SIG-M5 treated with dmso at 0.1 percent for 504 hours (cell line): ENCODE results near the gene RANBP3L.
"Not testable (repeated sequence)": the region's sequence is repeated elsewhere in the genome, so short reads cannot be mapped to it uniquely, and the experiment has no call there.

ENCODE experiments used
- DNase-seq: peaks from one replicate; lab custom pipeline; 2025; ENCODE audit not compliant: unreplicated experiment; lab: John Stamatoyannopoulos, UW

RANBP3L gene

DNA sequence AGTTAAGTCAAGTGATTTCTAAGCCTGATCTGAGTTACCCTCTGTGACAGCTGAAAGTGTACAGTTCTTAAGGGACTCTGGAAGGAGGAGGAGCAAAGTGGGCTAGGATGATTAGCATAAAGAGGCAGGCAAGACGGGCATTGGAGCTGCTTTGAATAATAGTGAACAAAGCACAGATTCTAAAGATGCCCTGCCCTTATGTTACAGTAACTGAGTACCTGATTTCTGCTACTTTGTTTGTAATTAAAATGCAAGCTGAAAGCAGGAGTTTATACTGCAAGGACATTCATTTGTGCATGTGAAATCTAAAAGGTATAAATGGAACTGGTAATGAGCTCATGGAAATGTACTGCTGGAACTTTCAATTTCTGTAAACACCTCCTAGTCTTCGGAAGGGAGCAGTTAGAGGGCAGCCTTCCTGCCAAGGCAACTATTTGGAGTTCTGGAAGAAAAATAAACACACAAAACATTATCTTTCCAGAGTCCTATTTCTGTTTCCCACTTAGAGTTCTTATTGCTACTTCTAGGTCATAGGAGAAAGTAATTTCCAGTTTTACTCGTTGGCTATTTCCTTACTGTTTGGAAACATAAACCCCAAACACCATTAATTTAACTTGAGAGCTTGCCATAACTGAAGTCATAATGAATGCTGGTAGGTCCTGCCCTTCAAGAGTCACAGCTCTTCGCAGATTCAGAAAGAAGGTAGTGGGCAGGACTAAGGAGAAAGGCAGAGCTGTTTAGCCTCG is at the start of gene RANBP3L:
TSS of gene RANBP3L (minus strand) at position 45 of the 746 bp plus-strand sequence. CDS start 486 bp downstream, outside the sequence.
- no peak for DNase-seq

- no peak for DNase-seq
Measured at GRCh38 chr5:36346896-36347690, 45.4 kb upstream of the RANBP3L start.

GRCh38 chr5:36344899-36345298 is 43.2 kb upstream of the RANBP3L start:
- no peak for DNase-seq

GRCh38 chr5:36341720-36342119 is 40.0 kb upstream of the RANBP3L start:
- not testable (repeated sequence) for DNase-seq

- DNase-seq = no peak
Measured at GRCh38 chr5:36337597-36337996, 35.9 kb upstream of the RANBP3L start.

DNA sequence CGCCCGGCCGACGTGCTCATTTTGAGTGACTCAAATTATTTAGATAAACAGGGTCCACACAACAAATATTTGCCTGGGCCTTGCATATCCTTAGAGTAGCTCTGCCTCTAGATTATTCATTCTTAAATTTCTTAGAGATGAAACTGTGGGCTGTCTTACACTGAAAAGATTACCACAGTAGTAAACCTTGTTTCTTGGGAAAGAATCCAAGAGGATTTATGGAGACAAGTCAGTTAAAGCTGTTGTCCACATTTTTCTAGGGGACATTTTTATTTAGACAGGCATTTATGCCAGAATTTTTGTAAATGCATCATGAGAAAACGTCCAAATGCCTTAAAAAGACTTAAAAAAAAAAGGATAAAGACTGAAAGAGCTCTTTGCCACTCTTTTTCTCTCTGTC is 32.6 kb upstream of the RANBP3L start:
- no peak for DNase-seq

DNA sequence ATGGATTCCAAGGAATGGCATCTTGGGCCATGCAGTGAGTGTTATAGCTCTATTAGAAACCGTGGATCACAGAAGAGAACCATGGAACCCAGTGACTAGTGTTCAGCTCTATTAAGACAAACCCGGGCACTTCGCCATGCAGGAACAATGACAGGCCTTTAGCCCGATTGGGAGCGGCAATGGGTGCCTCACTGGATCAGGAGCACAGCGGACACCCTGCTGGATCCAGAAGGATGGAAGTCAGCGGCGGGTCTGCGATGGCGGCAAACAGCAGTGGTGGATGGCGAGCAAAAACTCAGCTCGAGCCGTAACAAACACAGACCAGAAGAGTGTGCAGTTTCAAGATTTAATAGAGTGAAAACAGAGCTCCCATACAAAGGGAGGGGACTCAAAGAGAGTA is 31.0 kb upstream of the RANBP3L start:
- DNase-seq = not testable (repeated sequence)

DNA sequence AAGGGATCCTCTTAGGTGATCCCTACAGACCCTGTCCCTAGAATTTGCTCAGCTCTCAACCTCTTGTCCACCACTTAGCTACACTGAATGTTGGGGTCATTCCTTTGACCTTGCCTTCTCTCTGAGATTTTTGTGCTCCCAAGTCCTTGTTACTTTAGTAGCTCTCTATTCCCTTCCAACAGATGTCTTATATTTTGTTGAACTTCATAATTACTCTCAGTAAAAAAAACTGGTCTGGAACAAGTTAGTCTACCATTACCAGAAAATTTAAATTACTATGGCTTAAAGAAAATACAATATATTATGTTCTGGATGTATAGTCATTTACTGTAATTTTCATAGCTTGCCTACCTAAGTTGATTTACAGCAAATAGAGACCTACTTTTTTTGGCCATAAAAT is 23.5 kb upstream of the RANBP3L start:
- no peak for DNase-seq

- no peak for DNase-seq
Measured at GRCh38 chr5:36323926-36324781, 22.5 kb upstream of the RANBP3L start.

- no peak for DNase-seq
Measured at GRCh38 chr5:36312953-36313672, 11.4 kb upstream of the RANBP3L start.

DNA sequence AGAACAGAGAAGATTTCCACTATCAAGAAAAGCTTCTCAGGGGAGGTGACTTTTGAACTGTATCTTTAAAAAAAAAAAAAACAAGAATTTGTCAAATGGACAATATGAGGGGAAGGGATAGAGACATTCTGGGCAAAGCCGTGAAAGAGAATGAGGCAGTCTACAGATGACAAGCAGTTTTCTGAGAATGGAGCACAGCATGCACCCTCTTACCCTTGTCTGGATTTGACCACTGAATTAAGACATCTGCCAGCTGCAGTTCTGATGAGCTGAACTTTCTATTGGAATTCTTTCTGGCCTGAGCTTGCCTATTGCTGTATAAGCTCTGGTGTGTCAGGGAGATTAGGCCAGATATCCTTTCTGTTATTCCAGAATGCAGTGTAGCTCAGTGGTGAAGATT is 10.3 kb upstream of the RANBP3L start:
- no peak for DNase-seq

DNA sequence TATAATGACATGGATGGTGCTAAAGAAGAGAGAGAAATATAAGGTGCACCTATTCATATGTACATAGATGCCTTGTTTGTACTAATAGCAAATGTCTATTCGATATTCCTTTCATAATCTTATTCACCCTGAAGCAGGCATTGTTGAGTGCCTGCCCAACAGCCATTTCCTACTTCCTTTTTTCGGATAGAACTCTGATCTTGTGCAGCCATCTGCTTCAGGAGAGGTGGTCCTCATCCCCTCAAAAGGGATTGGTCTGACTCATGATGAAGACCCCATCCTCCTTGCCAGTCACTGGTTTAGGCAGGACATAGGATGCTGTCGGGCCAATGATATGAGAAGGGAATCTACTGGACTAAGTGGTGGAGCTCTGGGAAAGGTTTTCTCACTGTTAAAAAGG is 8.4 kb upstream of the RANBP3L start:
- DNase-seq = no peak

DNA sequence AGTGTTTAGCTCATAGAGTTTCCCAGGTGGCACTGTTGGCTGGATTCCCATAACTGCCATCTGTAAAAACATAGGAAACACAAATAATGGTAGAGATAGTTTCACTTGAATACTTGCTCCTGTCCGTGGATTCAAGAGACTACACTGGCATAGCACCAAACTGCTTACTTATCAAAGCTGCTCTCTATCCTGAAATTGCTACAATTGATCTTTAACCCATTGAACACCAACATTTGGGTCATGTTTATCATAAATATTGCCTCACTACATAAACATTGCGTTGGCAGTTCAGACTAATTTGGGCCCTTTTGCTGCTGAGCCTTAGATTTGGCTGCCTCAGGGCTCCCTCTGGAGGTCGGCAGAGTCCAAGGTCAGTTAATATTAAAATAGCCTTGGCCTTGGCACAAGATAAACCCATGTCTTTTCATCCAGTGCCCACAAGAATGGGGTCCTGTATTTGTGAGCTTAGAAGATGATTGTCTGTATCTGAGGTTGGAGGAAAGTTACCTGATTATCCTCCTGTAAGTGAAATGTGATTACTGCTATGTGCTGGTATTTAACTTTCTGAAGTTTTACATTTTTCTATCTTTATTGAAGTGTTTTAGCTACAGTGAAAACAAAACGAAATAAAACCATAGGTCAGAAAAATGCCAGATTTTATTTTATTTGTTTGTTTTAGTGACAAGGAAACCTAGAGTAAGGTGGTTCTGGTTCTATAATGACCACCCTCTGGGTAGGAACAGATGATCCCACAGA is 4.0 kb upstream of the RANBP3L start:
- peak; percentile 39 for DNase-seq

DNA sequence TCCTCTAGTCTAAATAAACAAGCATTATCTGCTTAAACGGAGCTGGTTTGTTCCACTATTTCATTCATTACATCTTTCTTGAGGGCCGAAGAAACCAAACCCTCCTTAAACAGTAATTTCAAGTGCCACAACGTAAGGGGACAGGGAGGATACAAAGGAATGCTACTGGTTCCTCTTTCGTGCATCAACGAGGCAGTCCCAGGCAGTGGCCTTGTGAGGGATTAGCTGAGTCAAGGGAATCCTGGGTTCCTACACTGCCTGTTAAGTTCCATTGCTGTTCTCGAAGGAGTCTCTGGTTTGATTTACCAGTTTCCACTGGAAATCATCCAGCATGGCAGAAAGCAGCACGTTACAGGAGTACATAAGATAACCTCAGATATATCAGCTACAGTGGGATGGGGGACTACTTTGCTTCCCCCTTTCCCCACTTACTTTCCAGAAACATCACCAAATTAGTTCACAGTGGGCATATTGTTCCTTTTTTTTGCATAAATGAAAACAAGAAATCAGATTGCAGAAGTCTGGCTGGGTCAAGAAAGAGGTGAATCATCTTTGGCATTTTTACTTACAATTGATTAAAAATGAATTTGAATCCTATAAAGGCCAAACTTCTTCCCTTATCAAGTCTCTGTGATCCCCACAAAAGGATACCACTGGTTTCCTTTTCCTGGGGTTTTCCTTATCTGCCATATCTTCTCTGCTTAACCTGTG is 2.5 kb upstream of the RANBP3L start:
- DNase-seq = no peak

DNA sequence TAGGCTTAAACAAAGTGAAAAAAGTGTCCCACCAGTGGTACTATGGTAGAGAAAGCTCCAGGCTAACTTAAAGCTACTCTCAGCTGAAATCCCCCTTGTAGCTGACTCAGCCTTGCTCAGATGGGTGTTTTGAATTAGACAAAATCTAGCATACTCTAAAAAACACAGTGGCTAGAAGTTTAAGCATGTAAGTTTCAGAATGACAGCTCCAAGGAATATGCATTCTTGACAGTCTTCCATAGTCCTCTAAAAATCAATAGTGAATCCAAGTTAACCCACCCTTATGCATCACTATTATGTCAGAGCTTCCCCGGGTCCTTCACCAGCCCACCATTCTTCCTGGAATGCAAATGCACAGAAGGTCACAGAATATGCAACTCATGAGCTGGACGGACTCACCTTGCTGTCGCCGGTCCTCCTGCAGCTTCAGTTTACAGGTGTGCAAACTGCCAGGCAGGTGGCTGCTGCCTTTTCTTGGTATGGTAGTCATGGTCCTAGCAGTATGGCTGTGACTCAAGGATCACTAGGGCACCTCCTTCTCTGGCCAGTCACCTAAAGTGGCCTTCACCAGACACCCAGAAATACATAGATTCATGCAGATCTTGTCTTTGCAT is 668 bp downstream of the RANBP3L start:
- DNase-seq = no peak

GRCh38 chr5:36300191-36300926 is 1.3 kb downstream of the RANBP3L start:
- DNase-seq = no peak

DNA sequence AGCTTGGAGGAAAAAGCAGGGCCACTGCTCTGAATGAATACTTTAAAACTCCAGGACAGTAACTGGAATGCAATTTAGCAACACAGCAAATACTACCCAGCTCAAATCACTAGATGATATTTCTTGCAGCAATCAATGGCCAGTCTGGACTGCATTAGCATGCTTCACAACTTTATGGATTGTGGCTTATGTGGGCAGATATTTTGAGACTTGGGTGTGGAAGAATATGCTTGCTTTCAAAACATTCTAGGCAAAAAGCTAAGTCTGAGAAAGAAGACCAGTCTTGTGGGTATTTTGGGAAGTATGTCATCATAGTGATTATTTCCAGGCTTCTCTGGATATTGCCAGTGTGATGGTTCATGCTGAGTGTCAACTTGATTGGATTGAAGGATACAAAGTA is 3.1 kb downstream of the RANBP3L start:
- no peak for DNase-seq

DNA sequence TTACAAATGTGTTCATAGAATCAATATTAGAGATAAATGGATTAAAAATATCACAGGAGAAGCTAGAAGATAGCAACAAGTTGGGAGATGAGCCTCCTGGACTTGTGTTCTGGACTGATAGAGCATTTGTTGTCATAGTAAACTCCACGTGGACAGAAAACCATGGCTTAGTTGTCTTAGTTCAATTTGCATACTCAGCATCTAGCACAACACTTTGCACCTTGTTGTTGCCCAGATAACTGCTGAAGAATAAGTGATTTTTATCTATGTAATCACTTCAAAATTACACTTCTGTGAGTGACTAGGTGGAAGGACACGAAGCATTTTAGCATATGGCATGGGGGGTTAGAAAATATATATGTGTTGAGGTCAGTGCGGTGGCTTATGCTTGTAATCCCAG is 4.0 kb downstream of the RANBP3L start:
- DNase-seq = no peak
